Fibroblast of skin of right biceps (primary cell): ENCODE data around the gene VWC2.
"Not testable (repeated sequence)": the region's sequence is repeated elsewhere in the genome, so short reads cannot be mapped to it uniquely, and the experiment has no call there.

Experiments used
- DNase-seq: peaks from one replicate; pipeline ENCODE4 v3.0.0-alpha.2; 2013

Gene VWC2

GRCh38 chr7:49787980-49788379 lies 14.5 kb downstream of the VWC2 start:
- no peak for DNase-seq

- DNase-seq, result no peak
These were observed 15.1 kb downstream of the VWC2 start for GRCh38 chr7:49788455-49789059.

DNA sequence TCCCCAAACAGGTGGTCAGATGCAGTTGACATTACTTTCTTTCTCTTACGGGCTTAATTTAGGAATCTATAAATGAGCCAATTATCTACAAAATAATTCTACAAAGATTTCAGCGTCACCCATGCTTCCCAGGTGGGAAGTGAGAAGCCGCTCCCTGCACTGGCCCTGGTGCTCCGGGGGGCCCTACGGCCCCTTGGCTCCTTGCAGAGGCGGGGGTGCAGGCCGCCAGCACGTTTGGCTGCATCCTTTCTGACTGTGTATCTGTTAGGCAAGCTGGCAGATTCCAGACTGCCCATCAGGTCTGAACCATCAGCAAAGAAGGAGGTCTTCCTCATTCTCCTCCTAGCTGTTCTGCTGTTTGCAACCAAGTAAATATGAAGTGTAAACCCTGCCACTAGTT lies 16.3 kb downstream of the VWC2 start:
- DNase-seq, result no peak

DNA sequence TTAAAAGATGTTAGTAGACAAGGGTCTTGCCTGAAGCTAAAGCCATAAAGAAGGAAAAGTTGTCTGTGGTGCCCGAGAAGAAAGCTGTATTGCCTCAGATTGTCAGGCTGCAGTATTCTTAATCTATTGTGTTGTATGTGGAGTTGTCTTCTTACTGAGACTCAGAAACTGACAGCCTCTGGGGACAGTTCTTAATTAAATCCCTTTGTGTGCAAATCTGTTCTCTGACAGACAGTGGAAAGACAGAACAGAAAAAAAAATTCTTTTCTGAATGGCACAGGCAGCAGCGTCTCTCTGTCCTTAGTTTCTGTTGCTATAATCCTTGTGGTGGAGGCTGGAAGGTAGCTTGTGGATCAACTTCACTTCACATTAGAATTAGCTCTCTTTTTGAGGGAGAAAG lies 16.8 kb downstream of the VWC2 start:
- no peak for DNase-seq

DNA sequence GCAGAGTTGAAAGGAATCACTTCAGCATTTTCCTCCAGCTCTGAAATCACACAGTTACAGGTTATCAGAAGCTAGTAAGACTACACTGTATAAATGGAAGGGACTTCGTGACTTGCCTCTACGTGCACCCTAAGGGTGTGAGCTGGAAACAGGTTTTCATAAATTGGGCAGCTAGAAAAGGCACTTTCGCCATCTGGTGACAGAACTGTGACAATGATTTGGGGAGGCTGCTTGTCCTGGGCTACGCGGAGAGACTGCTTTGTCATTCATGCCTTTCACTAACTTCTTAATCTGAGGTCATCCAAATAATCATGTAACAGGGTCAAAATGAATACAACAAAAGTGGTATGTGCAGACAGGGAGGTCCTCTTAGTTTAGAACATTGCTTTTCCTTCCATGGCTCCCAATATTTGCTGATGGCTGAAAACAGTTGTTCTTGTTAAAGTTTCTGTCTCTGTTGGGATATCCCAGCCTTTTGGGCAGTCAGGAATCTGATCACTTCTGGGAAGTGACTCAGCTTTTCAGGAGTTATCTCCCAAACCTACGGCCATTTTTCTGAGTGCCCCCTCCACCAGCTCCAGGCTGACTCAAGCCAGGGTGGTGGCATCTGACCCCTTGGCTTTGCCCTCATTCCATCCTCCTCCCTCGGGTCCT lies 17.8 kb downstream of the VWC2 start:
- DNase-seq, result no peak

- no peak for DNase-seq
These were observed 24.7 kb downstream of the VWC2 start for GRCh38 chr7:49797987-49798660.

- no peak for DNase-seq
These were observed 26.6 kb downstream of the VWC2 start for GRCh38 chr7:49800031-49800430.

- no peak for DNase-seq
These were observed 29.2 kb downstream of the VWC2 start for GRCh38 chr7:49802600-49802999.

DNA sequence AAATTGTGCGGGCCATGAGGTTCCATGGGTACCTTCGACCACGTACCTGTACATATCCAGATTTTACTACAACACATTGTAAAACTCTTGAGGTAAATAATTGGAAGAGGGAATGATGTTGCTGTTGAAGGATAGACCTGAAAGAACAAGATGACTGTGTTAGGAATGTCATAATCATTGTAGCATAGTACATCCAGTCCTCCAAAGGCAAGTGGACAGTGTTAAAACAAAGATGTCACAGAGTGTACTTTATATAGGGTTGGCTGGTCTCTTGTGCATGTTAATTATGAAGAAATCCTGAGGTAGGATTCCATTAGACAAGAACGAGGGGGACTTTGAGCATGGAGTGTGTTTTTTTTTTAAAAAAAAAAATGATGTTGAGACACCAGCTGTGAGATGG lies 30.4 kb downstream of the VWC2 start:
- DNase-seq, result no peak

DNA sequence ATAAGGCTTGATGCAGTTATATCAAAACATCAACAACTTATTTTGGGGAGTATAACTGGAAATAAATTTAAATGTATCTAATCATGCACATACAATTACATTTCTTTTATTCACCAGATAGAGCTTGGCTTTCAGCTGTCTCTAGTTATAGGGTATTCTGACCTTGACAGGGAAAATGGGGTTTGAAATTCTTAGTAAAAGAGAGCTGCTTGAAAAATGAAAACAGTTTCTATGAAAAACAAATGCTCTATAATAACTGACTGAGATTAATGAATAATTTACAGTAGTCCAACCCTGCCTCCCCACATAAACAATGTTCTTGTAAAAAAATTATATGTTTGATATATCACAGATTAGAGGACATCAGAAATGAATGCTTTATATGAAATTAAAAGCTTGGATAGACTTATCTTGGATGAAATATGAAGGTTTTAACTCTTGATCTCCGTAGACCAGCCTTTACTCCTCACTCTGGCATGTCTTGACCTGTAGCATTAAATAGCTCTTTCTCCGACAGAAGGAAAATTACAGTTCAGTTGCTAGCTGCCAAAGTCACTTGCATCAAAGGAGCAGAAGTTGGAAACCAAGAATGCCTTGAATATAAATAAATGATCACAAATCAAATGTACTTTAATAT lies 32.1 kb downstream of the VWC2 start:
- DNase-seq, result no peak

DNA sequence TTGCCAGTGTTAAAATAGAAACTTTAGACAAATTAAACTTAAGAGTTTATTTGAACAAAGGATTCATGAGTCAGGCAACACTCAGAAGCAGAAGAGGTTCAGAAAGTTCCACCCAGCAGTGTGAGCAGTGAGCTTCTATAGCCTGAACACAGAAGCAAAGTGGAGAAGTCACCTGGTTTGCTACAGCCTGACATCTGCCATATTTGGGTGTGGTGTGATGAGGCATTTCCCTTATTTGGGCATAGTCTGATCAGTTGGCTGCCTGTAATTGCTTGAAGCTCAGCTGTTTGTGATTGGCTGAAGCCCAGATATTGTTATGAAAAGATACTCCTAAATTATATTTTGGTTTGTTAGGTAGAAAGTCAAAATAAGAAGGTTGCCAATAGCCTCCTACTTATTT lies 39.1 kb downstream of the VWC2 start:
- no peak for DNase-seq

DNA sequence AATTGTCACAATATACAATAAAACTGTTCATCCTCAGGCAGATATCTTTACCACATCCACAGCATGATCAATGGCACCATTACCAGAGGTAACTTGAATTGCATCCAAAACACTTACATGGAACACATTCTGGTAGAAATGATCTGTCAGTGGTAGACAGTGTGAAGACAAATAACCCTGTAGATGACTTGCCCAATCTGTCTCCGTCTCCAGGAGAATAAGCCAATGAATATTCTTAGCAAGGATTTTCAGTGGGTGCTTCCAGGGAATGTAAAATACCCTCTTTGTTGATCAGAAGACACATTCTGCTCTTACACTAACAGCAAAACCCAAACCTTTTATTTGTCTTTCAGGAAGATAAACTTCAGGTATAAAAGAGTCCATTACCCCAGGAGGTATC lies 43.8 kb downstream of the VWC2 start:
- no peak for DNase-seq

DNA sequence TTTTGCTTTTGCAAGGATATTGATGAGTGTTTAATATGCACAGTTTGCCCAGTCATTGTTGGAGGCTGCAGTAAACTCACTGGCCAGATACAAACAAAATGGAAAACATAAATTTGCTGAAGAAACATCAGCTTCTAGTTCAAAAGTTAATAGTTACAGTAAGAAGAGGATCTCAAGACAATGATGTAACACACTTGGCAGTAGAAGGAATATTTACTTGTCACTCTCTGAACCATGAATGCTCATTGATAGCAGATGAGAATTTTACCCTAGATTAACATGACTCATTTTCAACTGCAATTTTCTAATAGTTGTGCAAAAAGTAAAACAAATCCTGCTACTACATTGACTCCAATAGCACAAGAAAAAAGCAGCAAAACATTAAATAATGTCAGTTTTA lies 47.7 kb downstream of the VWC2 start:
- DNase-seq, result no peak

DNA sequence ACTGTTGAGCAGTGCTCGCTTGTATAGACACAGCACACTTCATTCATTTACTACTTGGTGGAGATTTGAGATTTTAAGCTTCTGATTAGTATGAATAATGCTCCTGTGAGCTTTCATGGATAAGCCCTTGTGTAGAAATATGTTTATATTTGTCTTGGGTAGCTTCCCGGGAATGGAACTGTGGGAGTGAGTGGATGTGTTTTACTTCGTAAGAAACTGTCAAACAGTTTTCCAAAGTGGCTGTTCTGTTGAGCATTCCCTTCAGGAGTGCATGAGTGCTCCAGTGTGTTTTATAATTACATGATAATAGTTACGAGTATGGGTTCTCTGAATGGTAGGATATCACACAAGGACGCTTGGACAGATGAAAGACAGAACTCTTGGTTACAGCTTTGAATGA lies 49.4 kb downstream of the VWC2 start:
- no peak for DNase-seq

DNA sequence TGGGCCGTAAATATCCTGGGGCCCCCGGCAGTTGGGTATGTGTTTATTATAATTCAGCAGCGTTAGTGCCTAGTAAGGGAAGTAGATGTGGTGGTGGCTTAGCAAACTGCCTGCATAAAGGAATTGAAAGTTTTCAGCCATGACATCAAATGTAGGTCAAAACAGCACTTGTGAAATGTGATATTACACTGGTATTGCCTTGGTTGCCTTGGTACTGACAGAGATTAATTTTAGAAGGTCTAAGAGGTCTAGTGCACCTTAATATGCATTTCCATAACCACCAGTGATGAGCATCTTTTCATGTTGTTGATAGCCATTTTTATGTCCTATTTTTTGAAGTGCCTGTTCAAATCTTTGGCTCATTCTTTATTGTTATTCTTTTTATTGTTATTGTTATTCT lies 50.1 kb downstream of the VWC2 start:
- DNase-seq, result no peak

- DNase-seq, result no peak
These were observed 66.6 kb downstream of the VWC2 start for GRCh38 chr7:49839863-49840645.

DNA sequence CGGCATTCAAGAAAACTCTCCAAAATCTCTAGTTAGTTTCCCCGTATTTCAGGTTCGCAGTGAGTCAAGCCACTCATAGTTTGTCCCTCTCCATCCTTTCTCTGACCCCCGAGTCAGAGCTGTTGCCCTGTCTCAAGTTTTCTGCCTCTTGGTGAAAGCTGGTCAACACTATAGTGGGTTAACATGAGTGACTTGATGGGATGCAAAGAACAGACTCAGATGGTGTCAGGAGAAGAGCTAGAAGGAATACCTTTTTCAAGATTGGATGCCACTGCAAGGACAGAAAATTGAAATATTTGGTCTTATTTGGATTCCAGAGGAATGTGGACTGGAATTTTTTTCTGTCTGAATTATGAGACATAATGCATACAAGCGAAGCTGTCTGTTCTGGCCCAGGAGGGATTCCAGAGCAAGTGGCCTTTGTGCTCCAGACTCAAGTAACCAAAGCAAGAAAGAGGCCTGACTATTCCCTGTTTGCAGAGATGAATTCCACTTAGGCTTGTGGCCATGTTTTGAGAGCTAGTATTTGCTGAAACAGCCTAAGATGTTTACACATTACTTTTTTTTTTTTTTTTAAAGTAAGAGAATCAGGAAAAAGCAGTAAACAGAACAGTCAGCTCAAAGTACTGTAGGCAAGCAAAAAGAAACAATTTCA lies 67.4 kb downstream of the VWC2 start:
- no peak for DNase-seq

GRCh38 chr7:49845626-49846025 lies 72.2 kb downstream of the VWC2 start:
- DNase-seq, result no peak

- DNase-seq, result peak; percentile 0
These were observed 74.9 kb downstream of the VWC2 start for GRCh38 chr7:49848211-49848841.

GRCh38 chr7:49850921-49851613 lies 77.6 kb downstream of the VWC2 start:
- no peak for DNase-seq

DNA sequence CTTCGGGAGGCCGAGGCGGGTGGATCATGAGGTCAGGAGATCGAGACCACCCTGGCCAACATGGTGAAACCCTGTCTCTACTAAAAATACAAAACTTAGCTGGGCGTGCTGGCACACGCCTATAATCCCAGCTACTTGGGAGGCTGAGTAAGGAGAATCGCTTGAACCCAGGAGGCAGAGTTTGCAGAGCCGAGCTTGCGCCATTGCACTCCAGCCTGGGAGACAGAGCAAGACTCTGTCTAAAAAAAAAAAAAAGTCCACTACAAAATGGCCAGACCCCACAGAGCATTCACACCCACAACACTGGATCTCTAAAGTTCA lies 78.1 kb downstream of the VWC2 start:
- not testable (repeated sequence) for DNase-seq
